HTERT RPE-1 (cell line): ENCODE data around the gene HSPE1.
"Not testable (repeated sequence)": the region's sequence is repeated elsewhere in the genome, so short reads cannot be mapped to it uniquely, and the experiment has no call there.

Source experiments
- in situ Hi-C: fragments of 300-500 bp; cut with MboI; formaldehyde crosslinking; loops from 4 replicates; pipeline ENCODE4 v1.14.3; 2020; ENCODE audit warnings: low sequenced_read_pairs

HSPE1 gene

DNA sequence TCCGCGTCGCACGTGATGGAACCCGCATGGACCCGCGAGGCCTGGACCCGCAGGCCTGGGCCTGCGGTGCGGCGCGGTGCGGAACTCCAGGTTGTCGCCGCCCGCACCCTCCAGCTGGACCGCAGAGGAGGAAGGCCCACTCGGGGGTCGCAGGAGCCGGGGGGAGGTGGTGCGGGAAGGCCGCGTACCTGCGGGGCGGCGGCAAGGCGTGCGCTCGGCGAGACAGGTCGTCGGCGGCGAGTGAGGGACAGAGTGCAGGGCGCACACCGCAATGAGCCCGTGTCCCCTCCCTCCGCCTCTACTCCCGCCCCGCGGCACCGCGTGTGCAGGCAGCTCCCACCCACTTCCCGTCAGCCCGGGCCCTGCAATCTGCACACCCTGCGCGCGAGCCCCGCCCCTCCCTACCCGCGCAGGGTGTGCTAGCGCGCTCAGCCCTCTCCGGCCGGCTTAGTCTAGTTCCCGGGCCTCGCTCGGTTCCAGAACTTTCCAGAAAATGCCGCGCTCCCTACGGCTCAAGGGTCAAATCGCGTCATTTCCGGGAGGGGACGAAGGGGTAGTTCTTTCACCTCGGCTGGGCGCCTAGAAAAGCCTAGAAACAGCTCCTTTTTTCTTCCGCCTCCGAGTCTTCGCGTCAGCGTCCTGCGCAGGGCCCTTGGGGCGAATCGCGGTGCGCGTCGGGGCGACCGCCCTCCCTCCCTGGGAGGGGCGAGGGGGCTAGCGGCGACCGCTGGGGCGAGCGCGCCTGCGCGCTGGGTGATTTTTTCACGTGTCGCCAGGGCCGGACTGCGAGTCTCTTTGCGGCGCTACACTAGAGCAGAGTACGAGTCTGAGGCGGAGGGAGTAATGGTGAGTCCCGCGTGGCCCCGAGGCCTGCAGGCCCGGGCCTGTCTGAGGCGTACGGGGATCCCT, at the start of gene HSPE1, which contains the start of gene HSPD1:
Gene HSPE1 (plus strand): TSS at position 786 of the 909 bp plus-strand sequence. CDS start 58 bp downstream, at position 844.
Gene HSPD1 (minus strand): TSS at position 247 of the 909 bp plus-strand sequence. CDS start 992 bp downstream, outside the sequence.
- in situ Hi-C loops: no loop called here

- in situ Hi-C loops: no loop called here
Measured at GRCh38 chr2:197450465-197450864, 49.7 kb upstream of the HSPE1 start.

- in situ Hi-C loops: not testable (repeated sequence)
Measured at GRCh38 chr2:197450935-197451358, 49.2 kb upstream of the HSPE1 start.

DNA sequence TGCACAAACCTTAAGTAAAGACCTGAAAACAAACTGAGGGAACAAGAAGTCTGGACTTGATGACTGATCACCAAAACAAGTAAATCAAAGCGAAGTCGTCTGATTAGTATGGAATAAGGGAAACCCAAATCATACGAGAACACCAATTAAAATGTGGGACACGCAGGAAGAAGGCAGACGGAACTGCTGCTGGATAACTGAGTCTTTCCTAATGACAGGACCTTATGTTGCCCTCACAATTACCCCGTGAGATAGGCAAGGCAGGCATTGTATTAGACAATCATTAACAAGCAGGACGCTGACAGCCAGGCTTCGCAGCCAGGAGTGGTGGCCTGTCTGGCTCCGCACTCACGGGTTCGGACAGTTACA, 47.4 kb upstream of the HSPE1 start:
- in situ Hi-C loops: no loop called here

DNA sequence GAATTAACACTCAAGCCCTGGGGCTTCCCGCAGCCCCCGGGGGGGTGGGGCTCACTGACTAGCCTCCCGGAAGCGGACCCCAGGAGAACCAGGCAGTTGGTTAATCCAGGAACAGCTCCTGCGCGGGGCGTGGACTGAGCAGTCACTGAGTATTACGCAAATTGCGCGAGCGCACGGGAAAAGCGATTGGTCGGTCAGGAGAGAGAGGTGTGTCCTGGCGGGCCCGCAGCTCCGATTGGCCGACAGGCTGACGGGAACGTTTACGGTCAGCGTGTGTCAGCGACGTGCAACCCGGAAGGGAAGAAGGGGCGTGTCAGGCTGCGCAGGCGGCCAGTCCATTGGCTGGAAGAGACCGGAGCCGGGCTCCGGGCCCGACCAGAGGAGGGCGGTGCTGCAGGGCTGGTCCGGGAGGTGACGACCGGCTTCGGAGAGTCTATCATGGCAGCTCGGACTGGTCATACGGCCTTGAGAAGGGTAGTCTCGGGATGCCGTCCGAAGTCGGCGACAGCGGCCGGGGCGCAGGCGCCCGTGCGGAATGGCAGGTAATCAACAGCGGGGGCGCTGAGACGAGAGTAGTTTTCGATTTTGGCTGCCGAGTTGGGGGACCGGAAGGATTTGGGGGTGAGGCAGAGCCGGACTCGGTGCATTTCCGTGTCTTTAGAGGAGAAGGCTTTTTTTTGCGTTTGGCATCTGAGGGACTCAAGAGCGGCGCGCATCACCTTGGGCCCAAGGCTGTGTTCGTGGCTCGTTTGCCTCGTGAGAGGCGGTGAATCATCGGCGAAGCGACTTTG, 46.9 kb upstream of the HSPE1 start, which contains the start of gene COQ10B:
Gene COQ10B (plus strand): TSS at position 430 of the 791 bp plus-strand sequence. CDS start 9 bp downstream, at position 439.
- in situ Hi-C loops: no loop called here

GRCh38 chr2:197453914-197454398, 46.2 kb upstream of the HSPE1 start:
- in situ Hi-C loops: no loop called here

DNA sequence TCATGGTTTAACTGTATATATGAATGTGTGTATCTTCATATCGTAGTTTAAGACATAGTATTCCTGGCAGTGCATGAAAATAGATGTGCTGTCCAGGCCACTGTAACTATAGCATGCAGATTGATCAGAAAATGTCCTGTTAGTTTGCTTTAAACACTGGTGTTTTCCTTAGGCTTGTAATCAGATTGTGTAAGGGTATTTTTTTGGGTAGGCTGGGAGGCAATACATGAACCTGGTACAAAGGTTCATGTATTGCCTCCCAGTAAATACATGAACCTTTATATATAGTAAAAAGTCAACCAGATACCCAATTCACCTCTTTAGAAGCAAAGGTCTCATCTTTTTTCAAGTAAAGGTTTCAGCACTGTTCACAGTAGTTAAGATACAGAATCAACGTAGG, 45.3 kb upstream of the HSPE1 start:
- in situ Hi-C loops: no loop called here

DNA sequence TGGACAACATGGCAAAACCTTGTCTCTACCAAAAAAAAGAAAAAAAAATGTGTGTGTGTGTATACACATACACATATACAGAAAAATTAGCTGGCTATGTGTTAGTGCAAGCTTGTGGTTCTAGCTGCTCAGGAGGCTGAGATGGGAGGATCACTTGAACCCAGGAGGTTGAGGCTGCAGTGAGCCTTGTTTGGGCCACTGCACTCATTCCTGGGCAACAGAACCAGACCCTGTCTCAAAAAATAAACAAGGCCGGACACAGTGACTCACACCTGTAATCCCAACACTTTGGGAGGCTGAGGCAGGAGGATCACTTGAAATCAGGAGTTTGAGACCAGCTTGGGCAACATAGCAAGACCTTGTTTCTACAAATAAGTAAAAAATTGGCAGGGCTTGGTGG, 44.8 kb upstream of the HSPE1 start:
- in situ Hi-C loops: no loop called here

DNA sequence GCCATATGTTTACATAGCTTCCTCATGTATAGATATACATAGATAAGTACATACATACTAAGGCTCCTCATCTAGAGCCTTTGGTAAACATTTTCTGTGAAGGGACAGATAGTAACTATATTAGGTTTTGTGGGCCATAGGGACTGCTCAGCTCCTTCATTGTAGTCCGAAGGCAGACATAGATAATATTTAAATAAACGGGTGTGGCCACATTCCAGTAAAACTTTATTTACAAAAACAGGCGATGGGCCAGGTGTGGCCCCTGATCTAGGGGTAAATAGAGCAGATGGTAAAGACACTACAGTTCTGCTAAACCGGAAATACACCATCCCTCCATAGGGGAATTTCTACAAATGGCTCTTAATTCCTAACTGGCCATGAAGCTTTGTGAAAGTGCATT, 39.5 kb upstream of the HSPE1 start:
- in situ Hi-C loops: no loop called here

- in situ Hi-C loops: no loop called here
Measured at GRCh38 chr2:197461057-197461456, 39.1 kb upstream of the HSPE1 start.

GRCh38 chr2:197464175-197464574, 36.0 kb upstream of the HSPE1 start:
- in situ Hi-C loops: no loop called here

DNA sequence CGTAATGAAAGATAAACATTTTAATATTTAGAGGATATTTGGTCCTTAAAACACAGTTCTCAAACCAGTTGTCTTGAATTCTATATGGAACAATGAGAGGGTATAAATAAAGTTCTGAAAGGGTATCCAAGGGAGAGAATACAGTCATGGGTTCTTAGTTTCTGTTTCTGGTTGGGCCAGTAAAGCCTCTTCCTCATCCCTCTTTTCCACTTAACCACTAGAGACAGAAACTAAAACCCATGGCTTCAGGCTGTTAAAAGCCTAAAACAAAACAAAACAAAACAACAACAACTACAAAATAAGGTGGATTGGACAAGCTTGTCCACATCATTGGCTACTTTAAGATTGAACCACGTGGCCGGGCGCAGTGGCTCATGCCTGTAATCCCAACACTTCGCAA, 28.0 kb upstream of the HSPE1 start:
- in situ Hi-C loops: no loop called here

DNA sequence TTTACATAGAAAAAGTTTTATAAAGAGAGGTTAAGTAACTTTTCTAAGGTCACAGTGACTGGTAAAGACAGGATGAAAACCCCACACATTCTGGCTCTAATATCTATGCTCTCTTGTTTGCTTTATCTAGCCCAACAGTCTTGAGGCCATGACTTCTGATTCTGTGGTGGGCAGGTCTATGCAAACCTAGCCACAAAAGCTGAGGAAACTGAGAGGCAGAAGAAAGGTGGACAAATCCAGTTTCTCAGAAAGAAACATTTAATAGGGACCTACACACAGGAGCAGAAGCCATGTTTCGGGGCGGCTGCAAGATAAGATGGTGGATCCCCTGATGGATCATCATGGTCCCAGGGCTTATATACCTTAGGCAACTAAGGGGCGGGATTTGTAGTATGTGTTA, 22.4 kb upstream of the HSPE1 start:
- in situ Hi-C loops: no loop called here

- in situ Hi-C loops: no loop called here
Measured at GRCh38 chr2:197480165-197481036, 19.8 kb upstream of the HSPE1 start.

DNA sequence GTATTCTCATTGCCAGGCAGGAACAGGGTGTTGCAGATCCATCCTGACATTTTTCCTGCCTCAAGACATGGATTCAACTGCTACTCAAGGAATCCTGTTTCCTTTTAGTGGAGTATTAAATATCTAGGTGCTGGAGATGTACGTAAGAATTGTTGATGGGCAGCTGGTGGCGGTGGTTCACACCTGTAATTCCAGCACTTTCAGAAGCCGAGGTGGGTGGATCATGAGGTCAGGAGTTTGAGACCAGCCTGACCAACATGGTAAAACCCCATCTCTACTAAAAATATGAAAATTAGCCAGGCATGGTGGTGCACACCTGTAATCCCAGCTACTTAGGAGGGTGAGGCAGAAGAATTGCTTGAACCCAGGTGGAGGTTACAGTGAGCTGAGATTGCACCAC, 15.9 kb upstream of the HSPE1 start:
- in situ Hi-C loops: not testable (repeated sequence)

DNA sequence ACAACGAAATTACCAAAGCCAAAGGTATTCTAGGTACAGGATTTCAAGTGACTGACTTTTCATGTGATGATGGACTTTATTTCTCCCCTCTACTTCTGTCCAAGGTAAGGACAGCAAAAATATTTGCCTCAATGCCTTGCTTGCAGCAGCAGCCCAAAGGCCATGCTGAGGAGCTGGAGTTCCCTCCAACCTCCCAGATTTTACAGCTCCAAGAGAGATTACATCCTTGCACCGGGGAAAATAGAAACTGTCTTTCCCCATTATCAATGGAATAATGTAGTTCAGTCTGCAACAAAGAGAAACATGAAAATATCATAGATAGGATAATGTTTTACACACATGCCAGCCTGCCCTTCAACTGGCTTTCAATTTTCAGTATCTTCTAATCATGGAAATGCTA, 14.0 kb upstream of the HSPE1 start:
- in situ Hi-C loops: no loop called here

GRCh38 chr2:197487385-197487784, 12.8 kb upstream of the HSPE1 start:
- in situ Hi-C loops: no loop called here

DNA sequence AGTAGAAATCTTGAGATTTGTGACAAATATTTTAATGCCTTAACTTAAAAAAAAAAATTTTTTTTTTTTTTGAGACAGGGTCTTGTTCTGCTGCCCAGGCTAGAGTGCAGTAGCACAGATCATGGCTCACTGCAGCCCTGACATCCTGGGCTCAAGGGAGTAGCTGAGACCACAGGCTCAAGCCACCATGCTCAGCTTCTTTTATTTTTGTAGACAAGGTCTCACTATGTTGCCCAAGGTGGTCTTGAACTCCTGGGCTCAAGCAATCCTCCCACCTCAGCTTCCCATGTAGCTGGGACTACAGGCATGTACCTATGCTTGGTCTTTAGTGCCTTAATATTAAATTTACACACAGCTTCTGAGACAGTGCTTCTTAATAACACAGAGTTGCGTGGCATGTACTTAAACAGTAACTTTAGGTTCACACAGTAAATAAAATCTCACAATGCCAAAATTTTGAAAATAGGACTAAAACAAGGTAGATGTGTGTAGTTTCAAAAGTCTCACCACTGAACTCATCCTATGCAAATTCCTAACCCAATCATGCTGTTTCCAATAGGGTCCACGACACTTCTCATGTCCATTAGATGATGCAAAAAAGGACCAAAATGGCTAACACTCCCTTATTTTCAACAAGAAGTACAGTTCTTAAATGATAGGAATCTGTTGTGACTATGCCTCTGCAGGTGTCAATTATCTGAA, 4.6 kb upstream of the HSPE1 start:
- in situ Hi-C loops: no loop called here

DNA sequence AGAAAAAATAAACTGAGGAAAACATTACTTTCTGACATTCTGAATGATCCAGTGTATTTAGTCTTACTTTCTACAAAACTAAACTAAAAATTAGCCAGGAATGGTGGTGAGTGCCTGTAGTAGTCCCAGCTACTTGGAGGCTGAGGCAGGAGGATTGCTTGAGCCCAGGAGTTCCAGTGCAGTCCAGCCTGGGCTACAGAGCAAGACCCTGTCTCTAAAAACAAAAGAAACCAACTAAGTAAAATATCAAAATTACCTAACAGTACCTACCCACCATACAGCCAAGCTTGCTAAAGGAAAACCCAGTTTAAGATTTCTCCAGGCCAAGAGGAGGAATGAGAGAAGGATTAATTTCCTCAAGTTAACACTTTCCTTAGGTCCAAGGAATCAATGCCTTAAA, 3.5 kb upstream of the HSPE1 start:
- in situ Hi-C loops: no loop called here

- in situ Hi-C loops: no loop called here
Measured at GRCh38 chr2:197497326-197497725, 2.9 kb upstream of the HSPE1 start.
